Activated CD8-positive, alpha-beta memory T cell treated with anti-CD3 and anti-CD28 coated beads, Interleukin-2, amount 50 U/mL, for 24 hours (primary cell): ENCODE data around the gene ZCCHC14.

Experiments
- DNase-seq: peaks from one replicate; pipeline ENCODE4 v3.0.0-alpha.2; 2020; ENCODE audit errors: extremely low read depth

ZCCHC14 gene

GRCh38 chr16:87457709-87458423 is 35.0 kb downstream of the ZCCHC14 start:
- DNase-seq: no peak

GRCh38 chr16:87457061-87457611 is 35.7 kb downstream of the ZCCHC14 start:
- no peak for DNase-seq

DNA sequence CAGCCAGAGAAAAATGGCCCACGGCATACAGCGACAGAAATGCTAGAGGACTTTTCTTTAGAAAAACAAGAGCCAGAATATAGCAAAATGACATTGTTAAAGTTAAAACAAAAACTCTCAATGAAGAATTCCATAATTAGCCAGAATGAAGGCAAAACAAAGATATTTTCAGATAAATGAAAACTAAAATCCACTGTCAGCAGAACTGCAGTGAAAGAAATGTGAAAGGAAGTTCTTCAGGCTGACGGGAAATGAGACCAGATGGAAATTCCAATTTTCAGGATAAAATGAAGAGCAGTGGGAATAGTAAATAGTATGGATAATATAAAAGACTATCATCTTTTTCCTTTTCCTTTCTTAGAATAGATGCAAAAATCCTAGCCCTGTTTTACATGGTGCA is 38.4 kb downstream of the ZCCHC14 start:
- DNase-seq: no peak

- DNase-seq: no peak
Observed at GRCh38 chr16:87453326-87453725, 39.5 kb downstream of the ZCCHC14 start.

GRCh38 chr16:87451563-87452210 is 41.1 kb downstream of the ZCCHC14 start:
- DNase-seq: no peak

DNA sequence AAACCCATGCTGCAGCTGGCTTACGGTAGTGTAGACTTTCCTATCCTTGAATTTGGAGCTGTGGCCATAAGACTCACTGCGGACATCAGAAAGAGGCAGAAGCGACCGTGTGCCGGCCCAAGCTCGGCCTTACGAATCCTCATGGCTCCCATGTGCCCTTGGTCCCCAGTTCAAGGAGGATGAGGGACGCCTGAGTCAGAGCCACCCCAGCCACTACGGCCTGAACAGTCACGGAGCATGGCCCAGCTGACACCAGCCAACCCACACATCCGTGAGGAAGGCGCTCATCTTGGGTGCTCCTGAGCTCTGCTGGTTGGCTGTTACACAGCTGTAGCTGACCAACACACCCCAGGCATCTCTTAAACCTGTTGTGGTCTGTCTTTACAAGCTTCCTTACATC is 44.0 kb downstream of the ZCCHC14 start:
- DNase-seq: no peak

DNA sequence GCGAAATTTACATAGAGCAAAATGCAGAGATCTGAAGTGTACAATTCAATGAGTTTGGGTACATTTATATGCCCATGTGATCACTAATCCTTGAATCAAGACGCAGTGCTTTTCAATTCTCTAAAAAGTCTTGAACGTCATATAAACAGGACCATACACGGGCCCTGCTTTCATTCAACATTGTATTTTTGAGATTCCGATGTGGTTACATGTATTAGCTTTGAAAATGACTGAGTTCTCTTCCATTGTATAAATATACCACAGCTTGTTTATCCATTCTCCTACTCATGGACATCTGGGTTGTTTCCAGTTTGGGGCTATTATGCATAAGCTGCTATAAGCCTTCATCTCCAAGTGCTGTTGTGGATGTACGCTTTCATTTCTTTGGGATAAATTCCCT is 45.5 kb downstream of the ZCCHC14 start:
- no peak for DNase-seq

- DNase-seq: no peak
Observed at GRCh38 chr16:87446479-87446878, 46.3 kb downstream of the ZCCHC14 start.

GRCh38 chr16:87445486-87445885 is 47.3 kb downstream of the ZCCHC14 start:
- no peak for DNase-seq

GRCh38 chr16:87443964-87444363 is 48.9 kb downstream of the ZCCHC14 start:
- no peak for DNase-seq

DNA sequence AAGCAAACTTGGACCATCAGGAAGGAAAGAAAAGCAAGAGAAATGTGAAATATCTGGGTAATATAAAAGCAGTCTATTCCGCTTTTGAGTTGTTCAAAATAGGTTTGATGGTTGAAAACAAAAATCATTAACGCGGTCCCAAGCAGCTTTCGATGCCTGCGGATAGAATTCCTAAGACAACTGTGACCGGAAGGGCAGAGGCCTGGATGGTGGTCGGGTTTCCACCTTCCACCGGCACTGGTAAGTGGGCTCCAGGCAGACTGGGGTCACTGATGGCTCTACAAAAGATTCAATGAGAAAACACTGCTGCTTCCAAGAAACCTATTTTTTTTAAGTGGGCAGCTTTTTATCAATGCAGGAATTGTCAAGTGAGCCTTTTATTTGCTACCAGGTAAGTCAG is 49.8 kb downstream of the ZCCHC14 start:
- DNase-seq: no peak

DNA sequence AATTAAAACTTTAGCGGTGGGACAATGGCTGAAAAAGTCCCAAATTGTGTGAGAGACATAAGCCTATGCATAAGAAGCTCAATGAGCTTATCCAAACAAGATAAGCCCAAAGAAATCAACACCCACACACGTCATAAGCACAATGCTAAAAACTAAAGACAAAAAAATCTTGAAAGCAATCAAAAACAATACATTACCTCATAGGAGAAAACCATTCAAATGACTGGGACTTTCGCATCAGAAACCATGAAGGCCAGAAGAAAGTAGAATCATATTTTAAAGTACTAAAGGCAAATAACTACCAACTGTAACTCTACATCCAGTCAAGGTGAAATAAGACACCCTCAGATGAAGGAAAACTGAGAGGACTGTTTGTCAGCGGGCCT is 50.2 kb downstream of the ZCCHC14 start:
- DNase-seq: no peak

DNA sequence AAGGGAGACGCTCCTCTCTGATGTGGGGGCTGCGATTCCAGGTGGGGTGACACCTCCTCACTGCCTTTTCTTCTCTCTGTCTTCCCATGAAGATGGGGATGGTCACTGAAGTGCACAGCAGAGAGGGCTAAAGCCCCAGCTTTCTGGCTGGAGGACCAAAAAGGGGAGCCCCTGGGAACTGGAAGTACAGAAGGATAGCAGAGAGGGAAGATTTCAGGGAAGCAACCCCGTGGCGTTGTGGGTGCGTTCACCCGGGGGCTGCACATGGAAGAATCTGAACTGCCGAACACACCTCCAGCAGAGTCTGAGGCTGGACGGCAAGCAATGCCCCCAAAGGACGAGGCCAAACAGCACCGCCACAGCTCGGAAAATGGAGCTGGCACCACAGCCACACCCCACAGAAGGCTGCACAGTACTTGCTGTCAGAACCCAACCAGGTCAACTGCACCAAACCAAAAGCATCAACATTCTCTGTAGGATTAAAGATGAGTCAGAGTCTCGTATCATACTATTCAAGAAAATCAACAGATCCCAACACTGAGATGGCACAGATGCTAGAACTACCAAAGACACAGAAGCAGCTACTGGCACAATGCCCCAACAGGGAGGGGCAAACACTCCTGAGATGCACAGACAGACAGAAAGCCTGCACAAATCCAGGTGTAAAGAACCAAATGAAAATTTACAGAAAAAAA is 50.8 kb downstream of the ZCCHC14 start:
- DNase-seq: no peak

- DNase-seq: no peak
Observed at GRCh38 chr16:87439926-87440325, 52.9 kb downstream of the ZCCHC14 start.

- DNase-seq: no peak
Observed at GRCh38 chr16:87438611-87438985, 54.2 kb downstream of the ZCCHC14 start.

DNA sequence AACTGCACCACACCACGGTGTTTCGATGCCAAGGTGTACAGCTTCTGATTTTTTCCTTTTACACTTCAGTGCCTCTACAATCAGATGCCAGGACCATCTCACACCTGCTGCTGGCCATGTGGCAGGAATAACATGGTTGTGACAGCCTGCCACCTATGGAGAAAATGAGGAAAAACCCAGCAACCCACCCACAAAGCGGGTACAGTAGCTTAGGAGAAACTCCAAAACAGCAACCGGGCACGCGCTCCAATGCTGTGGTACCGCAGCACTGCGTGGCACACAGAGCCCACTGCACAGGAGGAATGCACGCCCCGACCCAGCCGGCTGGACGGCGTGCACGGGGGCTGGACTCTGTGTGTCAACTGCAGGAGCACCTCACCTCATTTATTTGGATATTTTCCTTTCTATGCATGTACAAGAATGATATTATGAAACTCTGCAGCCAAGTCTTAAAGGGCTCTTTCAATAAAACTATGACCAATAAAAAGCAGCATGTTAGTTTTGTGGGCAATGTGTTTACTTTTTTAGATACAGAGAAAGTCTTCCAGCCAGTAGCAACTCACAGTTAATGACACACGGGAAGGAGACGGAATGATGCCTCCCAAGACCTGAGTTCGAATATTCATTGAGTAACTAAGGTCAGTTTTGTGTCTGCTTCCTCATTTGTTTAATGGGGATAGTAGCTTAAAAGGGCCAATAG is 54.8 kb downstream of the ZCCHC14 start:
- no peak for DNase-seq

DNA sequence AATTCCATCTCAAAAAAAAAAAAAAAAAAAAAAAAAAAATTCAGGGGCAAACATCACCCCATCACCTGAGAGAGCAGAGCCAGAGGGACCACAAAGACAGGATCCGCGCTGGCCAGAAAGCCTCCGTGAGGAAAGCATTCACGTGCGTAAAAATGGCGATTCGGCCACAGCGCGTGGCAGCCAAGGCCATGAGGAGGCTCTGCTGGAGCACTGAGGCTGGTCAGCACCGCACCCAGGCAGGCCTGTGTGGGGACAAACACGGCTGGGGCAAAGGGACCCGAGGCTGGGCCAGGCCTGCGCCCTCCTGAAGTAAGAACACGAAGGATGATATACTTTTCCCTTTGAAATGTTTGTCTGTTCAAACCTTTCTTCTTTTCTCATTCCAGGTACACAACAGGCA is 55.5 kb downstream of the ZCCHC14 start:
- no peak for DNase-seq

DNA sequence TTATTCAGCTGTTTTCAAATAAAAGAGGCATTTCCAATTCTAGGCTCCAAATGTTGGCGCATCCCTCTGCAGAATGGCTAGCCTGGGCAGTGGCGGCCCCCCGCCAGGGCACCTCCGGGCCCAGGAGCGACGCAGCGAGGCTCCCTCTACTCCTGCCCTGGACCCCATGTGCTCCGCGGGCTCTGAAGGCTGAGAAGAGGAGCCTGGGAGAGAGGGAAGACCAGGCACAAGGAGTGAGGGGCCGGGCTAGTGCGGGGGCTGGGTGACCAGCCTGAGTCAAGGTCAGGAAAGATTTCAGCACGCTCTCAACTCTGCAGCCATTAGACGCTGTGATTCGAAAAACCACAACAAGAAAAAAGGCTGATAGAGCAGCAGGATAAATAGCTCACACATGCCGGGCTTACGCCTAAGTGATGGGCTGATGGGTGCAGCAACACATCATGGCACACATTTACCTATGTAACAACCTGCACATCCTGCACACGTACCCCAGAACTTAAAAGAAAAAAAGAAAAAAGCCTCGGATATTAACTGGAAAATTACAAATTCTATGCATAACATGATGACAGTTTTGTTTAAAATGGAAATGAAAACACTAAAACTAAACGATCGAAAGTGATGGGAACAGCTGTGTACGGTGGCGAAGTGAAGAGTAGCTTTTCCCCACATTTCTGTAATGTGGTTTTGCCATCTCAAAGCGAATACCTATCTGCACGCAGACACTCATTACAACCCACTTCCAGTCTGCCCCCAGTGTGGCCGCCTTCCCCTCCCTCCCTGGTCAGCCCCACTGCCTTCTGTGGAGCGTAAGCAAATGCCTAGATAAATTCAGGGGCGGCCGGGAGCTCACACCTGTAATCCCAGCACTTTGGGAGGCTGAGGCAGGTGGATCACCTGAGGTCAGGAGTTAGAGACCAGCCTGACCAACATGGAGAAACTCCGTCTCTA is 56.3 kb downstream of the ZCCHC14 start:
- DNase-seq: no peak

DNA sequence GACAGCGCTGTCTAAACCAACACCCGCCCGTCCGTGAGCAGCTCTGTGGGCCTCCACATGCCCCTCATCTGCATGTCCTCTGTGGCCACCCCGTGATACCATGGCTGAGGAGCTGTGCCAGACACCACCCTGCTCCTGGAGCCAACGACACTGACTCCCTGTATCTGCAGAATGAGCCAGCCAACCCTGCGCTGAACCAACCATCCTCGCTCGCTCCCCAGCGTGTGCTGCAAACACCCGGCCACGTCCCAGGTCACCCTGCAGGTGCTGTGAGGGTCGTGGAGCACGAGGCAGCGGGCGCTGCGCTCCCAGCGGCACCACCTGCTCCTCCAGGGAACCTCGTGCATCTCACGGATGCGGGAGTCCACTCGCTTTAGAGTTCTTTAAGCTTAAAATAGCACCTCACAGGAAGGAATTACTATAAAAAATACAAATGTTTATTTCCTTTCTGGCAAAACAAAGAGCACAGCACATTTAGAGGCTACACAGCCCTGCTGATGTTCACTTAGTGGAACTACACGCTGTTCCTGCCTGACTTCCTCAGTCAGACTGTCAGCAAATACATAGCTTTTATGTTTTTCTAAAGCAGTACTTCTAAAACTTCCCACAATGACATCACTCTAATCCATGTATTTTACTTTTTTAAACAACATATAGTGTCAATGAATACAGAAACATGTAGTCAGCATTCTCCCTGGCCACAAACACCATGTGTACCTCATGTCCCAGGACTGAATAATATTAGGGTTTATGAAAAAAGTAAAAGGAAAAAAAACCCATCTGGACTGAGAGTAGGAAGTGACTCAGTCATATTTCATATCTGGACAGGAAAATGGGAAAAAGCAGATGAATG is 57.2 kb downstream of the ZCCHC14 start:
- no peak for DNase-seq

DNA sequence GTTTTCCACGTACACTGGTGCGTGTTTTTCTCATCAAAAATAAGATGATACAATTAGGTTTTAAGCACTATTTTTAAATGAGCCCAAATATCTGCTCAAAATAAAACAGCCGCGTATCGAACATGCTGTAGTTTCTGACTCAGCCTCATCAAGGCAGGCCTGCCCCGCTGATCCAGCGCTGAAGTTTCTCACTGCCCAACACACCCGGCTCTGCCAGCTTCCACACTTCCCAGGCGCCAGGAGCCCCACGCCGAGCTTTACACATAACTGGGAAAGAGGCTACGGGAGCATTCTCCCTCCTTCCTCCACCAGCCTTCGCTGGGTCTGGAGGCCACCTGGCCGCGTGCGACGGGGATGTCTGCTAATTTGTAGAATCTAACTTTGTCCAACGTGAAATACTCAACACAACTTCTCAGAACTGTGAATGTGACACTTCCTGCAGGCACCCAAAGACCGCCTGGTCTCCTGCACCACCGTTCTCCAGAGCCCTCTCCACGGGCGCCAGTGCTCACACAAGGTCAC is 58.6 kb downstream of the ZCCHC14 start:
- no peak for DNase-seq
